Liver (tissue), 3 donors: Measurements from ENCODE around the gene ATPAF1.

Experiments used
- EGR1 ChIP-seq, 2 donors: IDR thresholded peaks; 2 replicates each; pipeline ENCODE4 v1.6.1; 2016 to 2018; ENCODE audit warnings: antibody characterized with exemption in 2 of 2, low read depth in 2 of 2
- FOXA1 ChIP-seq: IDR thresholded peaks from 2 replicates; pipeline ENCODE4 v1.6.1; 2016; ENCODE audit warnings: antibody characterized with exemption
- HNF4A ChIP-seq, 2 donors: conservative IDR thresholded peaks; 2 replicates each; pipeline ENCODE4 v1.6.1; 2016; ENCODE audit warnings: antibody characterized with exemption in 2 of 2, mild to moderate bottlenecking in 2 of 2
- JUND ChIP-seq, 2 donors: IDR thresholded peaks; 2 replicates each; pipeline ENCODE4 v1.6.1; 2016; ENCODE audit warnings: antibody characterized with exemption in 2 of 2
- NR2F2 ChIP-seq: IDR thresholded peaks from 2 replicates; pipeline ENCODE4 v1.6.1; 2016; ENCODE audit warnings: antibody characterized with exemption
- RAD21 ChIP-seq, 2 donors: IDR thresholded peaks; 2 replicates each; pipeline ENCODE4 v1.6.1; 2016; ENCODE audit warnings: antibody characterized with exemption in 2 of 2, mild to moderate bottlenecking in 2 of 2
- SP1 ChIP-seq: IDR thresholded peaks from 2 replicates; pipeline ENCODE4 v1.6.1; 2018; ENCODE audit warnings: antibody characterized with exemption, mild to moderate bottlenecking
- TAF1 ChIP-seq: conservative IDR thresholded peaks from 2 replicates; pipeline ENCODE4 v1.6.1; 2016; ENCODE audit warnings: antibody characterized with exemption, mild to moderate bottlenecking
- TF ChIP-seq, protein P1 (sequence below): fragments of 150-350 bp; IDR thresholded peaks from 2 replicates; pipeline ENCODE4 v1.5.1; 2017; ENCODE audit warnings: improper control_type of control experiment, low read depth, low read length; ENCODE audit not compliant: missing input control
- TF ChIP-seq, protein P2 (sequence below): IDR thresholded peaks from 2 replicates; pipeline ENCODE4 v1.6.1; 2016; ENCODE audit warnings: antibody characterized with exemption, mild to moderate bottlenecking
- TF ChIP-seq, protein P3 (sequence below): IDR thresholded peaks from 2 replicates; pipeline ENCODE4 v1.6.1; 2016; ENCODE audit warnings: antibody characterized with exemption
- donor health status: healthy.
- donor health status: healthy.

DNA sequence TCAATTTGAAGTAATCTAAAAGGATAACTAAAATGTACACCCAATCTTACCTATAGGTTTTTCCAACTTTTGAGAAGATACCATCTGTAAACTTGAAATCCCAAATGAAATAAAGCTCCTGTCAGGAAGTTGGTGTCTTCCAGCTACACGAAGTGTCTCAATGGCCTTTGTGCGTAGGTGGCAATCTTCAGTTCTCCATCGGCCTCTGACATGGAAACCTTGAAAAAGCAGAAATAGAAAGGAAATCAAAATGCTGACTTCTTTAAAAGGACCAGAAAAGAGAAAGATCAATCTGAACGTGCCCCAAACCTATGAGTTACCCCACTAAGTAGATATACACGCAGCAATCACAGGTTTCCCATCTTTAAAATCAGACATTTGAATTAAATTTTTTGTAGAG, 74.1 kb downstream of the ATPAF1 start:
- TF ChIP-seq, protein P1, sequence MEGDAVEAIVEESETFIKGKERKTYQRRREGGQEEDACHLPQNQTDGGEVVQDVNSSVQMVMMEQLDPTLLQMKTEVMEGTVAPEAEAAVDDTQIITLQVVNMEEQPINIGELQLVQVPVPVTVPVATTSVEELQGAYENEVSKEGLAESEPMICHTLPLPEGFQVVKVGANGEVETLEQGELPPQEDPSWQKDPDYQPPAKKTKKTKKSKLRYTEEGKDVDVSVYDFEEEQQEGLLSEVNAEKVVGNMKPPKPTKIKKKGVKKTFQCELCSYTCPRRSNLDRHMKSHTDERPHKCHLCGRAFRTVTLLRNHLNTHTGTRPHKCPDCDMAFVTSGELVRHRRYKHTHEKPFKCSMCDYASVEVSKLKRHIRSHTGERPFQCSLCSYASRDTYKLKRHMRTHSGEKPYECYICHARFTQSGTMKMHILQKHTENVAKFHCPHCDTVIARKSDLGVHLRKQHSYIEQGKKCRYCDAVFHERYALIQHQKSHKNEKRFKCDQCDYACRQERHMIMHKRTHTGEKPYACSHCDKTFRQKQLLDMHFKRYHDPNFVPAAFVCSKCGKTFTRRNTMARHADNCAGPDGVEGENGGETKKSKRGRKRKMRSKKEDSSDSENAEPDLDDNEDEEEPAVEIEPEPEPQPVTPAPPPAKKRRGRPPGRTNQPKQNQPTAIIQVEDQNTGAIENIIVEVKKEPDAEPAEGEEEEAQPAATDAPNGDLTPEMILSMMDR, result no peak
- TF ChIP-seq, protein P2, sequence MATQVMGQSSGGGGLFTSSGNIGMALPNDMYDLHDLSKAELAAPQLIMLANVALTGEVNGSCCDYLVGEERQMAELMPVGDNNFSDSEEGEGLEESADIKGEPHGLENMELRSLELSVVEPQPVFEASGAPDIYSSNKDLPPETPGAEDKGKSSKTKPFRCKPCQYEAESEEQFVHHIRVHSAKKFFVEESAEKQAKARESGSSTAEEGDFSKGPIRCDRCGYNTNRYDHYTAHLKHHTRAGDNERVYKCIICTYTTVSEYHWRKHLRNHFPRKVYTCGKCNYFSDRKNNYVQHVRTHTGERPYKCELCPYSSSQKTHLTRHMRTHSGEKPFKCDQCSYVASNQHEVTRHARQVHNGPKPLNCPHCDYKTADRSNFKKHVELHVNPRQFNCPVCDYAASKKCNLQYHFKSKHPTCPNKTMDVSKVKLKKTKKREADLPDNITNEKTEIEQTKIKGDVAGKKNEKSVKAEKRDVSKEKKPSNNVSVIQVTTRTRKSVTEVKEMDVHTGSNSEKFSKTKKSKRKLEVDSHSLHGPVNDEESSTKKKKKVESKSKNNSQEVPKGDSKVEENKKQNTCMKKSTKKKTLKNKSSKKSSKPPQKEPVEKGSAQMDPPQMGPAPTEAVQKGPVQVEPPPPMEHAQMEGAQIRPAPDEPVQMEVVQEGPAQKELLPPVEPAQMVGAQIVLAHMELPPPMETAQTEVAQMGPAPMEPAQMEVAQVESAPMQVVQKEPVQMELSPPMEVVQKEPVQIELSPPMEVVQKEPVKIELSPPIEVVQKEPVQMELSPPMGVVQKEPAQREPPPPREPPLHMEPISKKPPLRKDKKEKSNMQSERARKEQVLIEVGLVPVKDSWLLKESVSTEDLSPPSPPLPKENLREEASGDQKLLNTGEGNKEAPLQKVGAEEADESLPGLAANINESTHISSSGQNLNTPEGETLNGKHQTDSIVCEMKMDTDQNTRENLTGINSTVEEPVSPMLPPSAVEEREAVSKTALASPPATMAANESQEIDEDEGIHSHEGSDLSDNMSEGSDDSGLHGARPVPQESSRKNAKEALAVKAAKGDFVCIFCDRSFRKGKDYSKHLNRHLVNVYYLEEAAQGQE, result no peak
- TF ChIP-seq EGR1 (IDR thresholded peaks at IDR 0.05; ENCODE audit: low read depth in 2 of 2) (no peak), HNF4A (conservative IDR thresholded peaks at IDR 0.05) (no peak), NR2F2 (no peak), SP1 (no peak), FOXA1 (no peak), RAD21 (IDR thresholded peaks at IDR 0.05) (no peak), JUND (IDR thresholded peaks at IDR 0.05) (no peak), TAF1 (no peak)
- TF ChIP-seq, protein P3, sequence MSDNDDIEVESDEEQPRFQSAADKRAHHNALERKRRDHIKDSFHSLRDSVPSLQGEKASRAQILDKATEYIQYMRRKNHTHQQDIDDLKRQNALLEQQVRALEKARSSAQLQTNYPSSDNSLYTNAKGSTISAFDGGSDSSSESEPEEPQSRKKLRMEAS, result no peak
